Gastrocnemius medialis (tissue), 4 donors: ENCODE results near the gene TMEM255B. TPM values are rescaled to one million over a fixed set of nuclear protein-coding genes. Genes with fewer than 3 reads are reported as not detected.

Source experiments
- ATAC-seq, 2 donors: fragments of 150-250 bp; one replicate each; pipeline ENCODE4 v1.9.1; 2016
- DNase-seq, 2 donors: peaks; one replicate each; pipeline ENCODE4 v3.0.0-alpha.2; 2019
- H3K27ac ChIP-seq, 4 donors: fragments of 200-600 bp; sonication (generic); 1 replicate in 1 of 4; 2 replicates in 3 of 4; pipeline ENCODE4 v1.5.1; 2016 to 2018; ENCODE audit warnings: mild to moderate bottlenecking in 2 of 4, moderate library complexity in 1 of 4
- H3K27me3 ChIP-seq, 3 donors: fragments of 200-600 bp; sonication (generic) in 2 of 3; 1 replicate in 1 of 3; 2 replicates in 2 of 3; pipeline versions ENCODE4 v1.5.1 to v1.6.0; 2016 to 2019; ENCODE audit warnings: mild to moderate bottlenecking in 1 of 3, moderate library complexity in 1 of 3
- H3K36me3 ChIP-seq, 2 donors: fragments of 200-600 bp; sonication (generic) in 1 of 2; one replicate each; pipeline ENCODE4 v1.5.1; 2017 to 2018
- H3K4me1 ChIP-seq, 2 donors: fragments of 200-600 bp; sonication (generic) in 1 of 2; one replicate each; pipeline ENCODE4 v1.5.1; 2016 to 2017; ENCODE audit warnings: mild to moderate bottlenecking in 2 of 2
- H3K4me3 ChIP-seq, 4 donors: fragments of 200-600 bp; sonication (generic) in 3 of 4; 1 replicate in 1 of 4; 2 replicates in 3 of 4; pipeline ENCODE4 v1.5.1; 2016 to 2019; ENCODE audit warnings: mild to moderate bottlenecking in 2 of 4
- H3K9me3 ChIP-seq, 3 donors: fragments of 200-600 bp; sonication (generic) in 2 of 3; 1 replicate in 1 of 3; 2 replicates in 2 of 3; pipeline ENCODE4 v1.5.1; 2016 to 2019
- POLR2A ChIP-seq, 2 donors: fragments of 450-650 bp; IDR thresholded peaks; one replicate each; pipeline ENCODE4 v1.6.1; 2017; ENCODE audit warnings: antibody characterized with exemption in 2 of 2, mild to moderate bottlenecking in 2 of 2, moderate library complexity in 2 of 2
- in situ Hi-C, 4 donors: fragments of 200-750 bp; cut with MboI; loops; one replicate each; pipeline versions ENCODE4 v1.15.0 to v1.8.0; 2017; ENCODE audit warnings: low sequenced_read_pairs in 4 of 4
- intact Hi-C: fragments of 100-400 bp; cut with DNase I; formaldehyde crosslinking; loops from one replicate; pipeline ENCODE4 v1.15.1; 2023; ENCODE audit warnings: low total_unique reads
- total RNA-seq, 4 donors: library from RNA; depleted of rRNA; stranded (reverse); fragments of >200 nt; gene quantifications; one replicate each; pipeline versions ENCODE4 v1.1.0 to v1.2.3, GENCODE V29; 2016
- TF ChIP-seq, protein P1 (sequence below), 5 experiments: fragments of 450-650 bp in 3 of 5; fragments of 200-600 bp in 2 of 5; sonication (generic) in 2 of 5; IDR thresholded peaks in 4 of 5; conservative IDR thresholded peaks in 1 of 5; 1 replicate in 4 of 5; 2 replicates in 1 of 5; pipeline ENCODE4 v1.5.1; 2016 to 2019; ENCODE audit warnings: antibody characterized with exemption in 5 of 5, mild to moderate bottlenecking in 3 of 5, moderate library complexity in 3 of 5

Gene TMEM255B
- total RNA-seq, 4 donors from 2014 or later: 0.36 to 1.8 (median 0.59) TPM

DNA sequence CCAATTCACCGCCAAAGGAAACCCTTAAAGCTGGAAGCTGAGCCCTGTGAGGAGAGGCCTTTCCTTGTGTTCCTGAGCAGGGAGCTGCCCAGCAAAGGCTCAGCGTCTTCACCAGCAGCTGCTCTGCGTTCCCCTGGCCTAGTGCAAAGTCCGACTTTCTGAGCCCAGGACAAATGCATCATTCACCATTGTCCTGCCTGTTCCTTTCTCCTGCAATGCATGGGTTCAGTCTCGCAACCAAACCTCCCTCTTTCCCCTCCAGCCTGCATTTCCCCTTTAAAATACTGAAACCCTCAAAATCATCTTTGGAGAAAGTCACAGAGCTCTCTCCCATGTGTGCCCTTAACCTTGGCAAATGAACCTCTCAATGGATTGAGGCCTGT is 12.9 kb upstream of the TMEM255B start:
- intact Hi-C loops: no loop called here
- in situ Hi-C loops: no loop called here
- no peaks in the 10 kb centered on the region for H3K27me3 ChIP-seq
- no peaks in the 10 kb centered on the region for H3K9me3 ChIP-seq
- DNase-seq (no peak), ATAC-seq (no peak)
- no peaks in the 10 kb centered on the region for H3K36me3 ChIP-seq
- H3K4me3 ChIP-seq: no peak overlapping the region
- no peak overlapping the region for H3K27ac ChIP-seq
- H3K4me1 ChIP-seq: no peaks in the 10 kb centered on the region
- TF ChIP-seq, protein P1, sequence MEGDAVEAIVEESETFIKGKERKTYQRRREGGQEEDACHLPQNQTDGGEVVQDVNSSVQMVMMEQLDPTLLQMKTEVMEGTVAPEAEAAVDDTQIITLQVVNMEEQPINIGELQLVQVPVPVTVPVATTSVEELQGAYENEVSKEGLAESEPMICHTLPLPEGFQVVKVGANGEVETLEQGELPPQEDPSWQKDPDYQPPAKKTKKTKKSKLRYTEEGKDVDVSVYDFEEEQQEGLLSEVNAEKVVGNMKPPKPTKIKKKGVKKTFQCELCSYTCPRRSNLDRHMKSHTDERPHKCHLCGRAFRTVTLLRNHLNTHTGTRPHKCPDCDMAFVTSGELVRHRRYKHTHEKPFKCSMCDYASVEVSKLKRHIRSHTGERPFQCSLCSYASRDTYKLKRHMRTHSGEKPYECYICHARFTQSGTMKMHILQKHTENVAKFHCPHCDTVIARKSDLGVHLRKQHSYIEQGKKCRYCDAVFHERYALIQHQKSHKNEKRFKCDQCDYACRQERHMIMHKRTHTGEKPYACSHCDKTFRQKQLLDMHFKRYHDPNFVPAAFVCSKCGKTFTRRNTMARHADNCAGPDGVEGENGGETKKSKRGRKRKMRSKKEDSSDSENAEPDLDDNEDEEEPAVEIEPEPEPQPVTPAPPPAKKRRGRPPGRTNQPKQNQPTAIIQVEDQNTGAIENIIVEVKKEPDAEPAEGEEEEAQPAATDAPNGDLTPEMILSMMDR (IDR thresholded peaks at IDR 0.05 in 4 of 5, conservative IDR thresholded peaks at IDR 0.05 in 1 of 5): no peak
- no peak for TF ChIP-seq POLR2A (IDR thresholded peaks at IDR 0.05)

DNA sequence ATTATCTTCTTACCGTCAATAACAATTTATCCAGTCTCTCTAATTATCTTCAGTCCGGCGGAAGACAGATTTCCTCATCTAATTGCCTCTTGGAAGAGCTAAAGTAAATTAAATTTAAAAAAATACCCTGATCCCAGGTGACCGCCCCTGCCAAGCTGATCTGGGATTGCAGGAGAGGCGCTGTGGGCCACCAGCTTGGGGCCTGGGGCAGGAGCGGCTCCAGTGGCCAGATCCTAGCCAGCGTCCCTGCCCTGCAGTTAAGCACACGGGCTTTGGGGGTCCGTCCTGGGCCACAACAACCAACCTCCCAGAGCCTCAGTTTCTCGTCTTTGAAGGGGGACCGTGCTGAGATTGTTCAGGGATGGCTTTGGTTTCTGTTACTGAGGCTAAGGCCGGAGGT is 12.4 kb upstream of the TMEM255B start:
- Histone ChIP-seq H3K36me3 (no peaks in the 10 kb centered on the region), H3K27me3 (no peaks in the 10 kb centered on the region), H3K9me3 (no peaks in the 10 kb centered on the region), H3K27ac (no peak overlapping the region), H3K4me3 (no peak overlapping the region), H3K4me1 (no peaks in the 10 kb centered on the region)
- ATAC-seq (no peak), DNase-seq (no peak)
- intact Hi-C loops: no loop called here
- in situ Hi-C loops: no loop called here
- TF ChIP-seq, protein P1 (IDR thresholded peaks at IDR 0.05 in 4 of 5, conservative IDR thresholded peaks at IDR 0.05 in 1 of 5): no peak
- no peak for TF ChIP-seq POLR2A (IDR thresholded peaks at IDR 0.05)

DNA sequence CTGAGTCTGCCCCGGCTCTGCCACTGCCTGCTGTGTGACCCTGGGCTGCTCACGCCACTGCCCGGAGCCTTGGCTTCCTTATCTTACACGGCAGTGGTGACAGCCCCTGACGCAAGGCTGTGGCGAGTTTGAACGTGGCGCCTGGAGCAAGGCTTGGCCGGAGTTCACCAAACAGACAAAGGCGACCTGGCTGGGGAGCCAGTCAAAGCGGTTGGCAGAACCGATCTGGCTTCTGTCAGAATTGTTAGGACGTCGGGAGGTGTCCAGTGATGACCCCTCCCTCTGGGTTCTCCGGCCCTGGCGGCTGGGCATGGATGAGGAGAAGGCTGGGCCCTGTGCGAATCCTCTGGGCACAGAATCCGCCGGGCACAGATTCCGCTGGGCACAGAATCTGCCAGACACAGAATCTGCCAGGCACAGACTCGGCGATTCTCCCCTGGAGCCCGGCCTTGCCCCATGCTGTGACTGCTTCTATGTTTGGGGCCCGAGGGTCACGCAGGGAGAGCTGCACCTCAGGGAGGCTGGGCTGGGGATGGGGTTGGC is 11.7 kb upstream of the TMEM255B start:
- Histone ChIP-seq H3K4me1 (no peaks in the 10 kb centered on the region), H3K27me3 (no peaks in the 10 kb centered on the region), H3K9me3 (no peaks in the 10 kb centered on the region), H3K4me3 (no peak overlapping the region), H3K36me3 (no peaks in the 10 kb centered on the region), H3K27ac (no peak overlapping the region)
- ATAC-seq (no peak), DNase-seq (no peak)
- TF ChIP-seq, protein P1 (IDR thresholded peaks at IDR 0.05 in 4 of 5, conservative IDR thresholded peaks at IDR 0.05 in 1 of 5): no peak
- TF ChIP-seq POLR2A (IDR thresholded peaks at IDR 0.05): no peak
- in situ Hi-C loops (no loop called here), intact Hi-C loops (no loop called here)

DNA sequence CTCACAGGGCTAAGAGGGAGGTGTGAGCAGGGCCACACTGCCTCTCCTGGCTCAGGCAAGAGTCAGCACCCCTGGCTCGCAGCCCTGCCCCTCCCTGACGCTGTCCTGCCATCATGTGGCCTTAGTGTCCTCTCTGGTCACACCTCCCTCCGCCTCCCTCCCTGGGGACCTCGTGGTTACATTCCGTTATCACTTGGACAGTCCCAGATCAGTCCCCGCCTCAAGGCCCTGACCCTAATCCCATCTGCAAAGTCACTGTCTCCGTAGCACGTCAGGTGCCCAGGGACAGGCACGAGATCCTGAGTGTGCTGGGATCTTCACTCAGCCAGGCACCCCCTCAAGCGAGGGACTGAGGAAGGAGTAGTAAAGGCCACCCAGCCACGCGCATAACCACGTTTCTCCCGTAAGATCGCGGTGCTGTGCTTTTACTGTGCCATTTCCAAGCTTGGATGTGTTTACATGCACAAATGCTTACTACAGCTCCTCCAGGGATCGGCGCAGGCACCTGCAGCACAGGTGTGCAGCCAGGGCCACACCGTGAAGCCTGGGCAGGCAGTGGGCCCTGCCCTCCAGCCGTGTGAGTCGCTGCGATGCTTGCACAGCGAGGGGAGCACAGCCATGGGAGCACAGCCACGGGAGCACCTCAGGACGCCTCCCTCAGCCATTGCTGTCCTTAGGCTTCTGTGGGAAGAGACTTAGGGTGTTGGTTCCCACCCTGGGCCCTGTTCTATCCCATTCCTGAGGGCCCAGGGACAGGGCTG is 10.7 kb upstream of the TMEM255B start:
- Histone ChIP-seq H3K4me1 (no peaks in the 10 kb centered on the region), H3K4me3 (no peak overlapping the region), H3K27me3 (no peaks in the 10 kb centered on the region), H3K27ac (no peak overlapping the region), H3K36me3 (no peaks in the 10 kb centered on the region), H3K9me3 (no peaks in the 10 kb centered on the region)
- TF ChIP-seq, protein P1 (IDR thresholded peaks at IDR 0.05 in 4 of 5, conservative IDR thresholded peaks at IDR 0.05 in 1 of 5): no peak
- no peak for TF ChIP-seq POLR2A (IDR thresholded peaks at IDR 0.05)
- ATAC-seq: peak in 1 of 2 donors; percentile 24
- in situ Hi-C loops: no loop called here
- DNase-seq: peak in 1 of 2 donors; percentile 33
- intact Hi-C loops: no loop called here
